A549 (cell line): Measurements from ENCODE around the gene SLCO2B1. TPM values are rescaled to one million over a fixed set of nuclear protein-coding genes. Genes with fewer than 3 reads are reported as not detected.

Source experiments
- ATAC-seq, 2 experiments: fragments of 200-7000 bp in 1 of 2; fragments of >200 bp in 1 of 2; cut with Nextera tagmentation in 1 of 2; cut with Tn5 transposase in 1 of 2; 3 replicates each; pipeline versions ENCODE4 v1.8.0 to v1.9.1; 2018 to 2020; ENCODE audit warnings: mild to moderate bottlenecking in 1 of 2, moderate library complexity in 1 of 2
- CTCF ChIA-PET: fragments of 300-600 bp; sonication (Branson Sonifier 250); formaldehyde crosslinking; extraction: SDS; loops from one replicate; lab custom pipeline; 2021; ENCODE audit warnings: antibody characterized with exemption, inconsistent platforms; lab: Yijun Ruan, JAX
- POLR2A ChIA-PET: fragments of 350-600 bp; formaldehyde crosslinking; extraction: SDS; loops from one replicate; lab custom pipeline; 2021; ENCODE audit warnings: antibody characterized with exemption, inconsistent platforms; lab: Yijun Ruan, JAX
- DNase-seq, 2 experiments: peaks; one replicate each; pipeline versions ENCODE4 v3.0.0 to v3.0.0-alpha.2; 2011 to 2016; ENCODE audit warnings: low read depth in 1 of 2, low spot score in 1 of 2
- FAIRE-seq: peaks from 2 replicates; lab custom pipeline; 2011; peaks lifted over from hg19 to GRCh38; lab: Jason Lieb, UNC
- H3K27ac ChIP-seq, 2 experiments: fragments of >200 bp; sonication (Bioruptor Twin); formaldehyde crosslinking; 3 replicates each; pipeline ENCODE4 v1.5.1; 2016 to 2017
- H3K4me1 ChIP-seq: fragments of >200 bp; sonication (Bioruptor Twin); formaldehyde crosslinking; 3 replicates; pipeline ENCODE4 v1.6.1; 2016
- H3K4me2 ChIP-seq: fragments of >200 bp; sonication (Bioruptor Twin); formaldehyde crosslinking; 3 replicates; pipeline ENCODE4 v1.6.1; 2016
- H3K4me3 ChIP-seq: fragments of >200 bp; sonication (Bioruptor Twin); formaldehyde crosslinking; 3 replicates; pipeline ENCODE4 v1.5.1; 2016
- H3K9me3 ChIP-seq: fragments of >200 bp; sonication (Bioruptor Twin); formaldehyde crosslinking; 3 replicates; pipeline ENCODE4 v1.6.1; 2016
- EHF ChIP-seq: fragments of 250-450 bp; sonication (Bioruptor Pico); IDR thresholded peaks from 2 replicates; pipeline ENCODE4 v1.5.0; 2020; ENCODE audit warnings: mild to moderate bottlenecking
- FOSL2 ChIP-seq, 2 experiments: fragments of 450-650 bp in 1 of 2; fragments of >200 bp in 1 of 2; sonication (Bioruptor Twin) in 1 of 2; formaldehyde crosslinking; IDR thresholded peaks; 2 replicates each; pipeline versions ENCODE4 v1.5.0 to v1.6.1; 2016 to 2020; ENCODE audit warnings: mild to moderate bottlenecking in 1 of 2, moderate library complexity in 1 of 2
- HOXB13 ChIP-seq: fragments of 250-450 bp; sonication (Bioruptor Pico); IDR thresholded peaks from 2 replicates; pipeline ENCODE4 v1.5.0; 2020; ENCODE audit warnings: low read depth, mild to moderate bottlenecking, moderate library complexity
- HOXB5 ChIP-seq: fragments of 250-450 bp; sonication (Bioruptor Pico); IDR thresholded peaks from 2 replicates; pipeline ENCODE4 v1.5.0; 2020; ENCODE audit warnings: mild to moderate bottlenecking, moderate library complexity
- JUN ChIP-seq, 2 experiments: fragments of >200 bp; sonication (Bioruptor Twin); formaldehyde crosslinking; IDR thresholded peaks; 2 replicates in 1 of 2; 3 replicates in 1 of 2; pipeline ENCODE4 v1.6.1; 2016 to 2017
- MAZ ChIP-seq: fragments of 150-350 bp; IDR thresholded peaks from 2 replicates; pipeline ENCODE4 v1.6.1; 2014; ENCODE audit warnings: antibody characterized with exemption, low read depth, low read length, borderline replicate concordance
- NFE2L2 ChIP-seq: fragments of 150-350 bp; conservative IDR thresholded peaks from 2 replicates; pipeline ENCODE4 v1.6.1; 2014; ENCODE audit warnings: low read length
- NPAS2 ChIP-seq: fragments of 250-450 bp; sonication (Bioruptor Pico); IDR thresholded peaks from 2 replicates; pipeline ENCODE4 v1.8.0; 2022; ENCODE audit warnings: mild to moderate bottlenecking, moderate library complexity, borderline replicate concordance
- POLR2A ChIP-seq: IDR thresholded peaks from 2 replicates; pipeline ENCODE4 v1.6.1; 2012; ENCODE audit warnings: mild to moderate bottlenecking, low read length
- RAD21 ChIP-seq, 2 experiments: fragments of >200 bp in 1 of 2; sonication (Bioruptor Twin) in 1 of 2; formaldehyde crosslinking in 1 of 2; IDR thresholded peaks in 1 of 2; conservative IDR thresholded peaks in 1 of 2; 2 replicates in 1 of 2; 3 replicates in 1 of 2; pipeline ENCODE4 v1.6.1; 2012 to 2018; ENCODE audit warnings: inconsistent platforms in 1 of 2
- RARB ChIP-seq: fragments of 250-450 bp; sonication (Bioruptor Pico); IDR thresholded peaks from 2 replicates; pipeline ENCODE4 v1.8.0; 2021; ENCODE audit warnings: mild to moderate bottlenecking, moderate library complexity
- RFX5 ChIP-seq: fragments of 450-650 bp; IDR thresholded peaks from 2 replicates; pipeline ENCODE4 v1.7.1; 2014; ENCODE audit warnings: antibody characterized with exemption, mild to moderate bottlenecking, moderate library complexity
- RNF2 ChIP-seq: fragments of 200-600 bp; sonication (generic); IDR thresholded peaks from 2 replicates; pipeline ENCODE4 v1.6.1; 2016; ENCODE audit warnings: low read depth, mild to moderate bottlenecking, antibody characterized with exemption, moderate library complexity, borderline replicate concordance
- SMC3 ChIP-seq: fragments of >200 bp; sonication (Bioruptor Twin); formaldehyde crosslinking; IDR thresholded peaks from 3 replicates; pipeline ENCODE4 v1.6.1; 2018; ENCODE audit warnings: inconsistent platforms
- TP53 ChIP-seq: fragments of 250-450 bp; sonication (Bioruptor Pico); IDR thresholded peaks from 2 replicates; pipeline ENCODE4 v1.5.0; 2021; ENCODE audit warnings: mild to moderate bottlenecking, moderate library complexity
- ZFP36 ChIP-seq: fragments of 450-650 bp; IDR thresholded peaks from 2 replicates; pipeline ENCODE4 v1.6.1; 2014; ENCODE audit warnings: borderline replicate concordance; ENCODE audit not compliant: partially characterized antibody
- ZNF302 ChIP-seq: fragments of 250-450 bp; sonication (Bioruptor Pico); IDR thresholded peaks from 2 replicates; pipeline ENCODE4 v1.9.0; 2021; ENCODE audit warnings: inconsistent platforms, mild to moderate bottlenecking, moderate library complexity
- WGBS: methylation state at CpG from one replicate; pipeline ENCODE4 v1.1.6; 2017; ENCODE audit errors: missing lambda C conversion rate; 5-methylcytosine and 5-hydroxymethylcytosine counted together
- polyA plus RNA-seq, 4 experiments: library from polyadenylated mRNA; depleted of rRNA in 3 of 4; stranded (reverse); fragments of >200 nt; fragmentation: RNase III in 1 of 4; extraction: RNeasy Plus Mini Kit Qiagen cat#74134 plus additional on column Dnase treatment in 1 of 4; gene quantifications; 2 replicates in 3 of 4; 3 replicates in 1 of 4; pipeline ENCODE4 v1.2.3, GENCODE V29; 2011 to 2017
- TF ChIP-seq, protein P1 (sequence below): fragments of >200 bp; sonication (Bioruptor Twin); formaldehyde crosslinking; IDR thresholded peaks from 3 replicates; pipeline ENCODE4 v1.5.1; 2016
- TF ChIP-seq, protein P2 (sequence below): IDR thresholded peaks from 2 replicates; pipeline ENCODE4 v1.6.1; 2012
- TF ChIP-seq, protein P3 (sequence below): fragments of 450-650 bp; IDR thresholded peaks from 2 replicates; pipeline ENCODE4 v1.6.1; 2014; ENCODE audit warnings: antibody characterized with exemption
- TF ChIP-seq, protein P4 (sequence below): IDR thresholded peaks from 2 replicates; pipeline ENCODE4 v1.6.1; 2012; ENCODE audit warnings: low read depth, borderline replicate concordance

SLCO2B1 gene
- polyA plus RNA-seq, 2 of the 4 experiments (the other 2 are of a cell fraction) = 4.9 to 5.2 TPM

DNA sequence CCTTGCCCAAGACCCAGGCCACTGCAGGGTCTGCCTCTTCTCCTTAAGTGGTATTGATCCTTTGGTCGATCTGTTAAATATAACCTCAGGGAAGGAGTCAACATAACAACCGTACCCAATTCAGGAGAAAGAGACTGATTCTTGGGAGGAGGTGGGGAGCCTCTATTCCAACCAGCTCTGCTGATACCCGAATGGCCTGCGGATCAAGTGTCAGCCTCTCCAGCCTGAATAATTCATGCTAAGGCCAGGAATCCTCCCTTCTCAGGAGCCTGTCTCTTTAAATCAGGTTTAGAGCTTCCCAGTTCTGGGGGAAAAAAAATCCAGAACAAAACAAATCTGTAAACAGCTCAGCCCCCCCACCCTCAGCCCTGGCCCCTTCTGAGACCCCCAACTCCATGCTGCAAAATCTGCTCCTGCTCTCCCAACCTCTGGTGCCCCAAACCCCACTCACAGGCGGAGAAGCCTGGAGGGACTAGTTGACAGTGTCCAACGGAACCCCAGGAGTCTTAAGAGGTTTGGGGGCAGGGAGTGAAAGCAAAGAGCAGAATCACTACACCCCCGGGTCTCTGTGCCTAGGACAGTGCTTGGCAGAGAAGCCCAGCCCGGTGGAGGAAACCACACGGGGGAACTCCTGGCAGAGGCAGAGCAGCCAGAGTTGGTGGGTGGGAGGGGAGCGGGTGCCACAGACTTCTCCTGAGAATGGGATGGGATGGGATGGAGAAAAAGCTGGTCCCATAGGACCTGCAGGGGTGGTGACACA lies 88.8 kb downstream of the SLCO2B1 start (continued):
- TF ChIP-seq, protein P1, sequence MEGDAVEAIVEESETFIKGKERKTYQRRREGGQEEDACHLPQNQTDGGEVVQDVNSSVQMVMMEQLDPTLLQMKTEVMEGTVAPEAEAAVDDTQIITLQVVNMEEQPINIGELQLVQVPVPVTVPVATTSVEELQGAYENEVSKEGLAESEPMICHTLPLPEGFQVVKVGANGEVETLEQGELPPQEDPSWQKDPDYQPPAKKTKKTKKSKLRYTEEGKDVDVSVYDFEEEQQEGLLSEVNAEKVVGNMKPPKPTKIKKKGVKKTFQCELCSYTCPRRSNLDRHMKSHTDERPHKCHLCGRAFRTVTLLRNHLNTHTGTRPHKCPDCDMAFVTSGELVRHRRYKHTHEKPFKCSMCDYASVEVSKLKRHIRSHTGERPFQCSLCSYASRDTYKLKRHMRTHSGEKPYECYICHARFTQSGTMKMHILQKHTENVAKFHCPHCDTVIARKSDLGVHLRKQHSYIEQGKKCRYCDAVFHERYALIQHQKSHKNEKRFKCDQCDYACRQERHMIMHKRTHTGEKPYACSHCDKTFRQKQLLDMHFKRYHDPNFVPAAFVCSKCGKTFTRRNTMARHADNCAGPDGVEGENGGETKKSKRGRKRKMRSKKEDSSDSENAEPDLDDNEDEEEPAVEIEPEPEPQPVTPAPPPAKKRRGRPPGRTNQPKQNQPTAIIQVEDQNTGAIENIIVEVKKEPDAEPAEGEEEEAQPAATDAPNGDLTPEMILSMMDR = no peak

DNA sequence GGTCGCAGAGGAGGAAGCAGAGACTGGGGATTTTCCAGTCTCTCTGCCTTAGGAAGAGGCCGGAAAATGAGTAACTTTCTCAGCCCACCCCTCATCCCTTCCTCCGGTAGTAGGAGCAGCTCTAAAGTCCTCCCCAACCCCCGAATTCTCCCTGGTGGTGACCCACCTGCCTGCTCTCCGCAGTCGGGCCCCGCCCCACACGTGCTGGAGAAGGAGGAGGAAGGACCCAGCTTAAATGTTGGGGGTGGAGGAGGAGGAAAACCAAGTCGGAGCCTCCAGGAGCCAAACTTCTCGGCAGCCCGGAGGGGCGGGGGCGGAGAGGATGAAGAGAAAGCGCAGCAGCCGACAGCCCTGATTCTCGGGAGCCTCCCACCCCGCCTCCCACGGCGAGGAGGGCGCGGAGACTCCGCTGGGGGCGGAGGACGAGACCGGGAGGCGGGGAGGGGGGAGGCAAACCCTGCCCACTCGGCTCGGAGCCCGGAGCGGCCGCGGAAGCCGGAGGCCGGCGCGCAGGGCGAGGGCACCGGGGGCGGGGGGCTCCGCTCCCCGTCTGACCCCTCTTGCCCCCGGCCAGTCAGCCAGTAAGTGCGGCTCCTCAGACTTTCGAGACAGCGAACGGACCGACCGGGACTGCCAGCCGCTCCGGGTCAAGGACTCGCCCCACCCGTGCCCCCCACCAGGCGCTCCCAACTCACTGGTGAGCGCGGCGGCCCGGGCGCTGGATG lies 89.6 kb downstream of the SLCO2B1 start, which contains the start of gene TPBGL:
Gene TPBGL (plus strand): TSS at position 464 of the 725 bp plus-strand sequence. CDS start 276 bp downstream, outside the sequence.
- no peak for TF ChIP-seq HOXB5 (CRISPR knock-in tag)
- TF ChIP-seq, protein P2, sequence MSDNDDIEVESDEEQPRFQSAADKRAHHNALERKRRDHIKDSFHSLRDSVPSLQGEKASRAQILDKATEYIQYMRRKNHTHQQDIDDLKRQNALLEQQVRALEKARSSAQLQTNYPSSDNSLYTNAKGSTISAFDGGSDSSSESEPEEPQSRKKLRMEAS = no peak
- WGBS = 10% methylated on average over 20 of the region's 58 CpGs
- ATAC-seq = no peak
- Histone ChIP-seq H3K27ac (peak within 1 kb of the TSS; percentile 68 to 81; a peak in 5 of 6 replicates), H3K4me1 (peaks cover 10% of the 10 kb centered on the region; the same call in 2 of the 3 replicates), H3K9me3 (no peaks in the 10 kb centered on the region), H3K4me3 (peak within 1 kb of the TSS; percentile 54), H3K4me2 (peak within 1 kb of the TSS; percentile 89)
- ChIA-PET CTCF (interaction anchor here (0.8 to 19.6 kb wide), 48 partner anchors 8 to 430 kb away, joined by 3 to 445 read pairs (median 7); partner anchors contain the start of genes NEU3 and SLCO2B1), POLR2A (interaction anchor here (1.1 kb wide), 1 partner anchor 316 kb away, joined by 3 read pairs; no protein-coding TSS in a partner anchor)
- no peak for FAIRE-seq
- DNase-seq = no peak

DNA sequence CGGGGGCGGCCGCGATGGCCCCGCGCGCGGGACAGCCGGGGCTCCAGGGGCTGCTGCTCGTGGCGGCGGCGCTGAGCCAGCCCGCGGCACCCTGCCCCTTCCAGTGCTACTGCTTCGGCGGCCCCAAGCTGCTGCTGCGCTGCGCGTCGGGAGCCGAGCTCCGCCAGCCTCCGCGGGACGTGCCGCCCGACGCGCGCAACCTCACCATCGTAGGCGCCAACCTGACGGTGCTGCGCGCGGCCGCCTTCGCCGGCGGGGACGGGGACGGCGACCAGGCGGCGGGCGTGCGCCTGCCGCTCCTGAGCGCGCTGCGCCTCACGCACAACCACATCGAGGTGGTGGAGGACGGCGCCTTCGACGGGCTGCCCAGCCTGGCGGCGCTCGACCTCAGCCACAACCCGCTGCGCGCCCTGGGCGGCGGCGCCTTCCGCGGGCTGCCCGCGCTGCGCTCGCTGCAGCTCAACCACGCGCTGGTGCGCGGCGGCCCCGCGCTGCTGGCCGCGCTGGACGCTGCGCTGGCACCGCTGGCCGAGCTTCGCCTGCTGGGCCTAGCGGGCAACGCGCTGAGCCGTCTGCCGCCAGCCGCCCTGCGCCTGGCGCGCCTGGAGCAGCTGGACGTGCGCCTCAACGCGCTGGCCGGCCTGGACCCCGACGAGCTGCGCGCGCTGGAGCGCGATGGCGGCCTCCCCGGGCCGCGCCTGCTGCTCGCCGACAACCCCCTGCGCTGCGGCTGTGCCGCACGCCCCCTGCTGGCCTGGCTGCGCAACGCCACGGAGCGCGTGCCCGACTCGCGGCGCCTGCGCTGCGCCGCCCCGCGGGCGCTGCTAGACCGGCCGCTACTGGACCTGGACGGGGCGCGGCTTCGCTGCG lies 90.4 kb downstream of the SLCO2B1 start:
- ATAC-seq (peak; percentile 79 to 90), FAIRE-seq (no peak), DNase-seq (peak; percentile 86 to 87)
- POLR2A ChIA-PET = interaction anchor here (1.1 kb wide), 1 partner anchor 316 kb away, joined by 3 read pairs; no protein-coding TSS in a partner anchor
- Histone ChIP-seq H3K4me1 (peaks cover 10% of the 10 kb centered on the region; the same call in 2 of the 3 replicates), H3K4me2 (peak overlapping the region; percentile 89), H3K9me3 (no peaks in the 10 kb centered on the region), H3K27ac (peak overlapping the region; percentile 68 to 81; a peak in 5 of 6 replicates), H3K4me3 (peak overlapping the region; percentile 54)
- CTCF ChIA-PET = interaction anchor here (0.6 to 19.6 kb wide), 92 partner anchors 8 to 951 kb away, joined by 3 to 445 read pairs (median 5); partner anchors contain the start of genes NEU3 and SLCO2B1
- WGBS = no CpG with 5 or more reads among the region's 140 CpGs
- TF ChIP-seq RNF2 = no peak
- TF ChIP-seq MAZ = peak; percentile 74; the same call in 1 of the 2 replicates
- TF ChIP-seq, protein P3, sequence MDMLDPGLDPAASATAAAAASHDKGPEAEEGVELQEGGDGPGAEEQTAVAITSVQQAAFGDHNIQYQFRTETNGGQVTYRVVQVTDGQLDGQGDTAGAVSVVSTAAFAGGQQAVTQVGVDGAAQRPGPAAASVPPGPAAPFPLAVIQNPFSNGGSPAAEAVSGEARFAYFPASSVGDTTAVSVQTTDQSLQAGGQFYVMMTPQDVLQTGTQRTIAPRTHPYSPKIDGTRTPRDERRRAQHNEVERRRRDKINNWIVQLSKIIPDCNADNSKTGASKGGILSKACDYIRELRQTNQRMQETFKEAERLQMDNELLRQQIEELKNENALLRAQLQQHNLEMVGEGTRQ = no peak
- no peak for TF ChIP-seq ZNF302
- TF ChIP-seq NPAS2 (CRISPR knock-in tag) = no peak
- peak; percentile 40 to 69; a peak in 4 of 5 replicates for TF ChIP-seq RAD21 (conservative IDR thresholded peaks at IDR 0.05 in 1 of 2, IDR thresholded peaks at IDR 0.05 in 1 of 2)
- TF ChIP-seq, protein P1 = peak; percentile 99
- no peak for TF ChIP-seq ZFP36
- no peak for TF ChIP-seq EHF (CRISPR knock-in tag)
- TF ChIP-seq RFX5 = no peak
- no peak for TF ChIP-seq RARB
- no peak for TF ChIP-seq HOXB13
- TF ChIP-seq, protein P4, sequence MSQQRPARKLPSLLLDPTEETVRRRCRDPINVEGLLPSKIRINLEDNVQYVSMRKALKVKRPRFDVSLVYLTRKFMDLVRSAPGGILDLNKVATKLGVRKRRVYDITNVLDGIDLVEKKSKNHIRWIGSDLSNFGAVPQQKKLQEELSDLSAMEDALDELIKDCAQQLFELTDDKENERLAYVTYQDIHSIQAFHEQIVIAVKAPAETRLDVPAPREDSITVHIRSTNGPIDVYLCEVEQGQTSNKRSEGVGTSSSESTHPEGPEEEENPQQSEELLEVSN = 0 out of 2 replicates have a peak, but pooled peaks have one; percentile 1
- no peak for TF ChIP-seq FOSL2 (IDR thresholded peaks at IDR 0.05)
- TF ChIP-seq FOSL2 (CRISPR knock-in tag; IDR thresholded peaks at IDR 0.05) = no peak
- no peak for TF ChIP-seq NFE2L2
- TF ChIP-seq HOXB5 (CRISPR knock-in tag) = peak; percentile 49; the same call in 1 of the 2 replicates
- no peak; the same call in 1 of the 2 replicates for TF ChIP-seq TP53 (CRISPR knock-in tag)
- 0 out of 2 replicates have a peak, but pooled peaks have one; percentile 36 for TF ChIP-seq POLR2A
- TF ChIP-seq JUN (IDR thresholded peaks at IDR 0.05) = peak; percentile 30 to 72; a peak in 3 of 5 replicates
- peak; percentile 90 for TF ChIP-seq SMC3
- TF ChIP-seq, protein P2 = peak; percentile 83
